Thyroid gland (tissue), 4 donors: ENCODE results near the gene PRKAB1.

ENCODE experiments used
- CTCF ChIP-seq, 6 experiments: fragments of 200-600 bp in 3 of 6; fragments of 450-650 bp in 3 of 6; sonication (generic) in 3 of 6; IDR thresholded peaks; one replicate each; pipeline ENCODE4 v1.5.1; 2016 to 2019; ENCODE audit warnings: antibody characterized with exemption in 6 of 6, mild to moderate bottlenecking in 2 of 6, inconsistent platforms in 1 of 6, moderate library complexity in 1 of 6
- POLR2A ChIP-seq, 2 donors: fragments of 450-650 bp; IDR thresholded peaks; one replicate each; pipeline ENCODE4 v1.6.1; 2017; ENCODE audit warnings: antibody characterized with exemption in 2 of 2, mild to moderate bottlenecking in 2 of 2, moderate library complexity in 1 of 2

- TF ChIP-seq CTCF (IDR thresholded peaks at IDR 0.05) (no peak), POLR2A (IDR thresholded peaks at IDR 0.05) (no peak)
These were observed 24.5 kb downstream of the PRKAB1 start for GRCh38 chr12:119692410-119692809.
